Measurements from ENCODE around the gene NDUFA8. TPM values are rescaled to one million over a fixed set of nuclear protein-coding genes. Genes with fewer than 3 reads are reported as not detected.

NDUFA8 gene
- total and polyA plus RNA-seq, 2 of the 4 experiments (the other 2 are of a cell fraction): 45.2 to 98.1 TPM

GRCh38 chr9:122130837-122131236 is 28.7 kb downstream of the NDUFA8 start:
- Histone ChIP-seq H4K20me1 (ENCODE audit: insufficient read depth, low read length) (no peaks in the 10 kb centered on the region), H2AK9ac (replicated peaks; ENCODE audit: low read depth, low read length, poor library complexity) (no peak overlapping the region), H3K36me3 (ENCODE audit: control insufficient read depth, insufficient read depth, low read length) (no peaks in the 10 kb centered on the region), H2BK15ac (ENCODE audit: low read depth, low read length) (no peak overlapping the region), H2BK20ac (ENCODE audit: low read depth, low read length) (no peak overlapping the region), H3K4me3 (ENCODE audit: insufficient read depth, low read depth, low read length) (no peak overlapping the region), H3K27me3 (ENCODE audit: control insufficient read depth, insufficient read depth, low read length) (peaks cover 4% of the 10 kb centered on the region; the same call in 1 of the 2 replicates), H3K79me1 (ENCODE audit: low read depth in 1 of 2, low read length in 2 of 2) (no peaks in the 10 kb centered on the region), H3K14ac (replicated peaks; ENCODE audit: low read depth, low read length) (no peak overlapping the region), H2AFZ (replicated peaks; ENCODE audit: low read length, poor library complexity) (no peak overlapping the region), H3K27ac (ENCODE audit: insufficient read depth, low read length) (no peak overlapping the region), H3K9ac (ENCODE audit: low read depth, low read length) (no peak overlapping the region), H3K18ac (ENCODE audit: low read depth, low read length) (no peak overlapping the region), H3K4me1 (ENCODE audit: control insufficient read depth, insufficient read depth, low read length) (peaks cover 11% of the 10 kb centered on the region), H2BK120ac (ENCODE audit: low read depth, low read length) (no peak overlapping the region), H4K5ac (ENCODE audit: low read depth, low read length) (no peak overlapping the region), H2AK5ac (ENCODE audit: low read depth, low read length) (no peak overlapping the region), H4K8ac (ENCODE audit: low read depth in 2 of 2, low read length in 2 of 2) (no peak overlapping the region), H3K4me2 (ENCODE audit: low read depth, low read length) (no peak overlapping the region), H3K9me1 (ENCODE audit: insufficient read depth, low read length) (peaks cover 9% of the 10 kb centered on the region), H4K91ac (ENCODE audit: insufficient read depth, low read depth, low read length) (no peak overlapping the region), H3K56ac (ENCODE audit: extremely low read depth, insufficient read depth, low read length) (no peak overlapping the region), H2BK5ac (ENCODE audit: low read depth, low read length, poor library complexity, severe bottlenecking) (no peak overlapping the region), H3K4ac (ENCODE audit: low read depth, low read length) (no peak overlapping the region), H3K23ac (ENCODE audit: low read depth, low read length) (no peak overlapping the region), H3K9me3 (ENCODE audit: control insufficient read depth, insufficient read depth, low read length) (no peaks in the 10 kb centered on the region)
- ATAC-seq (ENCODE audit: low read depth): no peak
- CTCF ChIA-PET: no interaction called here
- WGBS, 2 experiments (ENCODE audit: extremely low coverage in 2 of 2, insufficient read length in 1 of 2): no CpG with 5 or more reads among the region's 4 CpGs
- TF ChIP-seq CTCF (conservative IDR thresholded peaks at IDR 0.05; ENCODE audit: low read depth, low read length) (no peak), RAD21 (IDR thresholded peaks at IDR 0.05; ENCODE audit: low read length) (no peak), MAZ (IDR thresholded peaks at IDR 0.05; ENCODE audit: borderline replicate concordance, low read depth, low read length) (no peak), RFX5 (IDR thresholded peaks at IDR 0.05; ENCODE audit: low read depth, low read length) (no peak)
- intact Hi-C loops (cut with micrococcal nuclease) (no loop called here), in situ Hi-C loops (cut with MboI; ENCODE audit: low sequenced_read_pairs) (no loop called here), dilution Hi-C loops (cut with HindIII; ENCODE audit: low sequenced_read_pairs, unreplicated experiment) (no loop called here)
- DNase-seq: no peak
- POLR2A ChIA-PET (ENCODE audit: unreplicated experiment): no interaction called here
- no TSS peak for BruUV-seq (replicated peaks)

Data from IMR-90 (cell line).